Measurements from ENCODE around the gene EDRF1.

DNA sequence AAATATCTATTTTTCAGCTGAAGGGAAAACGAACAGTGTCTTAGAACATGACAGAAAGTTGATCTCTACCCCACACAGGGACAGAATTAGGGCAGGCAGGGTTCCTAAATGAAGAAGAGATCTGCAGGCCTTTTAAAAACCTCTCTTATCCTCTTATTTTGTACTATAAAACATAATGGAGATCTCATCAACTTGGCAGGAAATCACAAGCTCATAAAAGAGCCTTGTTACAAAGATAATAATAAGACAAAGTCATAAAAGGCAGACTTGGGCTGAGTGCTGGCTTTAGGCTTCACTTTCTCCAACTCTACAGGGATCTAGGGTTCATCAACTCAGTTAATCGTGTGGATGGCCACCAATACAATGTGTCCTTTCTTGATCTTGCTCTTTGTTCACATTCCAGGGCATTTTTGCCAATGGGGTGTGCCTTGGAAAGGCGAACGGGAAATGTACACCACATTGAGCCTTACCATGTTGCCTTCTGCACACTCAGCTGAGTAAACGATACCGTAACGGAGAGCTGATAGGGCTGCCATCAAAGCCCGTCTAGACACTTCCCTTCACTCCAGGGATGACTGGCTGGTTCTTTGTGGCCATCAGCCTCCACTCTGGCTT lies 29.4 kb upstream of the EDRF1 start:
- TF ChIP-seq EZH2 (IDR thresholded peaks at IDR 0.05; ENCODE audit: borderline replicate concordance, low read length) = no peak
- TF ChIP-seq CTCF (conservative IDR thresholded peaks at IDR 0.05 in 1 of 2, IDR thresholded peaks at IDR 0.05 in 1 of 2; ENCODE audit: extremely low read depth in 1 of 2, insufficient read depth in 1 of 2, low read depth in 1 of 2, low read length in 2 of 2) = no peak
